Measurements from ENCODE around the gene EFNB1. TPM values are rescaled to one million over a fixed set of nuclear protein-coding genes. Genes with fewer than 3 reads are reported as not detected.

EFNB1 gene
- total RNA-seq, 1 donor from 2014 or later = 44.1 TPM

- DNase-seq (ENCODE audit: low read depth) = no peak
- TF ChIP-seq CTCF (conservative IDR thresholded peaks at IDR 0.05; ENCODE audit: low read depth, low read length) = no peak
- H3K4me3 ChIP-seq (ENCODE audit: low read depth, low read length) = no peak overlapping the region
These were observed 5.1 kb downstream of the EFNB1 start for GRCh38 chrX:68833855-68834331.

GRCh38 chrX:68834371-68835103 lies 5.7 kb downstream of the EFNB1 start:
- no peak overlapping the region for H3K4me3 ChIP-seq (ENCODE audit: low read depth, low read length)
- no peak for DNase-seq (ENCODE audit: low read depth)
- no peak for TF ChIP-seq CTCF (conservative IDR thresholded peaks at IDR 0.05; ENCODE audit: low read depth, low read length)

DNA sequence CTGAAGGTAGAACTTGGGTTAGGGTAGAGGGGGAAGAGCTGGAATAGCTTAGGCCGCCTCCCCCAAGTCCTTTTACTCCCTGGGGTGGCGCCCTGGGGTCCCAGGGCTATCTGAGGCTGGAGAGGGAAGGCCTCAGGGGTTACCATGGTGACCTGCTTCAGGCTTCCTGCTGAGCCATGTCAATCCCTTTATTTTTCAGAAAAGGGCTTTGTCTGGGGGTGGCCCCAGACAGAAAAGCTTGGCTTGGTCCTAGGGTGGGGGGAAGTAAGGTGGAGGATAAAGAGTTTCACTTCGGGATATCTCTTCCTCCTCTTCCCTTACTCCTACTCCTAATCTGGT lies 6.3 kb downstream of the EFNB1 start:
- DNase-seq (ENCODE audit: low read depth) = no peak
- no peak overlapping the region for H3K4me3 ChIP-seq (ENCODE audit: low read depth, low read length)
- TF ChIP-seq CTCF (conservative IDR thresholded peaks at IDR 0.05; ENCODE audit: low read depth, low read length) = no peak

GRCh38 chrX:68835468-68835867 lies 6.6 kb downstream of the EFNB1 start:
- no peak for DNase-seq (ENCODE audit: low read depth)
- H3K4me3 ChIP-seq (ENCODE audit: low read depth, low read length) = no peak overlapping the region
- no peak for TF ChIP-seq CTCF (conservative IDR thresholded peaks at IDR 0.05; ENCODE audit: low read depth, low read length)

DNA sequence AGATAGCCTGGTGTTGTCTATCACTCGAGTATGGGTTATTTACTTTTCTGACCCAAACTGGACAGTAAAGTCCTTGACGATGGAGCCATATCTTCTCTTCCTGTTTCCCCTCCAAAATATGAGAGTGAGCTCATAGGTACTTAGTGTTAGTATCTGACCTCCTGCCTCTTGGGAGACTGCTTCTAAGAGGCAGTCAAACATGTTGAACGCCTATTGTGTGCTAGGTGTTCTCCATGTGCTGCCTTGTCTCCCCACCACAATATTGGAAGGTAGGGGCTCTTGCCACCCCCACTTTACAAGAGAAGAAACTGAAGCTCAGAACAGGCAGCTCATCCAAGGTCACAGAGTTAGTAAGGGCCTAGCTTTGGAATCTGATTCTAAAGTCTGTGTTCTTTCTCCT lies 8.3 kb downstream of the EFNB1 start:
- DNase-seq (ENCODE audit: low read depth) = no peak
- TF ChIP-seq CTCF (conservative IDR thresholded peaks at IDR 0.05; ENCODE audit: low read depth, low read length) = no peak
- H3K4me3 ChIP-seq (ENCODE audit: low read depth, low read length) = no peak overlapping the region

GRCh38 chrX:68838571-68838910 lies 9.7 kb downstream of the EFNB1 start:
- H3K4me3 ChIP-seq (ENCODE audit: low read depth, low read length) = no peak overlapping the region
- no peak for DNase-seq (ENCODE audit: low read depth)
- no peak for TF ChIP-seq CTCF (conservative IDR thresholded peaks at IDR 0.05; ENCODE audit: low read depth, low read length)

GRCh38 chrX:68839771-68840170 lies 10.9 kb downstream of the EFNB1 start:
- DNase-seq (ENCODE audit: low read depth) = no peak
- no peak for TF ChIP-seq CTCF (conservative IDR thresholded peaks at IDR 0.05; ENCODE audit: low read depth, low read length)
- no peak overlapping the region for H3K4me3 ChIP-seq (ENCODE audit: low read depth, low read length)

Measured in epithelial cell of proximal tubule (primary cell).